NCI-H748 (cell line): ENCODE results near the gene RPL29.

Experiments
- DNase-seq: peaks from one replicate; lab custom pipeline; 2025; ENCODE audit not compliant: unreplicated experiment; lab: John Stamatoyannopoulos, UW

Gene RPL29

DNA sequence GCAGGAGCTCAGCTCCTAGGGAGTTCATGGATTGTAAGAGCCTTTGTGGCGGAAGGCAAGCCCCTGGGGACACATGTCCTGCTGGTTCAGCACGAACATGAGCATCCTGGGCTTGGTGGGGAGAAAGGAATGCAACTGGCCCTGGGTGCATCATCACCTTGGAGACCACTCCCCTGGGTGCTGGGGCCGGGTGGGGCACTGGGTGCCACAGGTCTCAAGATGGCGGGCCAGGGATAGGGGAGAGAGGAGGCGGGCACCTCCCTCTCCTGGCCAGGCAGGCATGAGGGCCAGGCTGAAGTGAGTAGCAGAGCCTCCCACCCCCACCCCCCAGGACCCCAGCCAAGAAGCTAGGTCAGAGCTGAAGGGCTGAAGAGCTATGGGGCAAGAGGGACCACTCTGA lies 29.2 kb downstream of the RPL29 start:
- DNase-seq = no peak

DNA sequence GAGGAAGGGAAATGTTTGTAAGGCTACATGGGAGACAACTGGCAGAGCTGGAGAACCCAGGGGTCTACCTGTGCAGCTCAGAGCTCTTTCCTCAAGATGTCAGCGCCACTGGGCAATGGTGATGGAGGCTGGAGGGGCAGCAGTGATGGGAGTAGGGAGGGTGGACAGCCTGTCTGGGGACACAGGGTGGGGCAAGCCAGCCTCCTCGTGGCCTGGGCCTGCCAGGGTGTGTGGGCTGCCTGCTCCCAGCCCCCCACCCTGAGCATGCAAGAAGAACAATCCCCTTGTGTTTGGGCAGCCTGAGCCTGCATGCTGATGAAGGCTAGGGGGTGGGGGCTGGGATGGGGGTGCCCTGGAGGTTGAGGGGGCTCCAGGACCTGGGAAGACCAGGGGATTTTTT lies 29.7 kb downstream of the RPL29 start:
- no peak for DNase-seq

DNA sequence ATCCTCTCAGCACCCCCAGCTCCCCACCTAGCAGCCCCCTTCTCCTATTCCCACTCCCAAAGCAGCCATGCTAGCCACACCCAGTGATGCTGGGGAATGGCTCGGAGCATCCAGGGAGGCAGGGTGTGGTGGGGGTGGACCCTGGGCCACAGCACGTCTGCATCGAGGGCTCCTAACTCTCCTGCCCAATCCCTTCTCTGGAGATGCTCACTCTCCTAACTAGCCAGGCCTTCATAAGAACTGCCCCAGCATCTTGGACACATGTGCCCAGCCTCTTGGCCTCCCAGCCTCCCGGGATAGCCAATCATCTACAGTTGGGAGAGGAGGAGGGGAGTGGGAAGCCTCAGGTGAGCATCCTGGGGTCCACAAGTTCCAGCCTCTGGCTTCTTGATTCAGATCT lies 31.2 kb downstream of the RPL29 start:
- peak; percentile 27 for DNase-seq

DNA sequence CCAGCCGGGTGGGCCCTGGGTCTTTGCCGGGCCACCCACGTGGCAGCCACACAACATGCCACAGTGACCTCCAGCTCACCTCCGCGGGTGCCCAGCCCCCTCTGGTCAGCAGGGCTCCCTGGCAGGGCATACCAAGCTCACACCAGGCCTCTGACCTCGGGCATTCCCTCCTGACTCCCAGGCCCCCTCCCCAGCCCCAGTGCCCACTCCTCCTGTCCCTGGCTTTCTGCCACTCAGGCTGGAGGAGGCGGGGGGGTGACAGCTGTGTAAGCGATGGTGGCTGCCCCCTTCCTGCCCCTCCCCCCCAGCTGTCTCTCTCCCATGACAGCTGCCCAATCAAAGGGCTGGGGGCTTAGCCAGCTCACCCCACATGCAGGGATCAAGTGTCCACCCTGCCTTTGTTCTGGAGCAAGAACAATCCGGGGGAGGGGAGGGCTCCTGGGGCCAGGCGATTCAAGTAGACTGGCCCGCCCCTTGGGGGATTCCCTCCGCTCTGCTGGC lies 31.7 kb downstream of the RPL29 start:
- DNase-seq = peak; percentile 57

- DNase-seq = no peak
Observed at GRCh38 chr3:51962854-51963530, 32.7 kb downstream of the RPL29 start.

- no peak for DNase-seq
Observed at GRCh38 chr3:51961602-51962569, 33.8 kb downstream of the RPL29 start.

DNA sequence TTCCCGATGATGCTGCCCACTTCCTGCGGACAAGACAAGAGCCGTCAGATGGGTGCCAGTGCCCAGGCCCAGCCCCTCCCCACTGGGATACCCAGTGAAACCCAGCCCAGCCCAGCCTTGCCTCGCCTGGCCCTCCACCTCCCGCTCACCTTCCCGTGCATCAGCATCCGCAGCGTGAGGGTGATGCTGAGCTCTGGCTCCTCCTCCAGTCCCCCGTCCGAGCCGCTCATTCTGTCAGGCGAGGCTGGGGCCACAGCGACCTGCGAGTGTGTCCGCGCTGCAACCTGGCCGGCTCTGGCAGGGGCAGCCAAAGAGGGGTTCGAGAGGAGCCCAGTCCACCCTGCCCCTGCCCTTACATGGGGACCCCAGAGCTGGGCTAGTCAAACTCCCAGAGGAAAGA lies 34.7 kb downstream of the RPL29 start:
- DNase-seq = no peak

- no peak for DNase-seq
Observed at GRCh38 chr3:51960386-51960785, 35.3 kb downstream of the RPL29 start.

DNA sequence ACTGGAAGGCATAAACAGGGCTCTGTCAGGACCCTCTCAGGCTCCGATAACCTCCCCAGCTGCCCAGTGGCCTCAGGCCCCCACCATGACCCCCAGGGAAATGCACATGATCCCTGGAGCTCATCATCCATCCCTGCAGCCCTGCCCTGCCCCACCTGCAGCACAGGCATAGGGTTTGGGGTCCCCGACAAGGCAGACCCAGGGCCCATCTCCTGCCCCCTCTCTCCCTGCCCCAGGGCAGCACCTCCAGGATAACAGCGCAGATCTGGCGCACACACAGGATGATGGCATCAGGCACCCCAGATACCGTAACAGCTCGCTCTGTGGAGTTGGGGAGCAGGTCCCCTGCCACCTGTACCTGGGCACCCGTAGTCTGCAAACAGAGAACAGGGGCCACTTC lies 36.0 kb downstream of the RPL29 start:
- no peak for DNase-seq

DNA sequence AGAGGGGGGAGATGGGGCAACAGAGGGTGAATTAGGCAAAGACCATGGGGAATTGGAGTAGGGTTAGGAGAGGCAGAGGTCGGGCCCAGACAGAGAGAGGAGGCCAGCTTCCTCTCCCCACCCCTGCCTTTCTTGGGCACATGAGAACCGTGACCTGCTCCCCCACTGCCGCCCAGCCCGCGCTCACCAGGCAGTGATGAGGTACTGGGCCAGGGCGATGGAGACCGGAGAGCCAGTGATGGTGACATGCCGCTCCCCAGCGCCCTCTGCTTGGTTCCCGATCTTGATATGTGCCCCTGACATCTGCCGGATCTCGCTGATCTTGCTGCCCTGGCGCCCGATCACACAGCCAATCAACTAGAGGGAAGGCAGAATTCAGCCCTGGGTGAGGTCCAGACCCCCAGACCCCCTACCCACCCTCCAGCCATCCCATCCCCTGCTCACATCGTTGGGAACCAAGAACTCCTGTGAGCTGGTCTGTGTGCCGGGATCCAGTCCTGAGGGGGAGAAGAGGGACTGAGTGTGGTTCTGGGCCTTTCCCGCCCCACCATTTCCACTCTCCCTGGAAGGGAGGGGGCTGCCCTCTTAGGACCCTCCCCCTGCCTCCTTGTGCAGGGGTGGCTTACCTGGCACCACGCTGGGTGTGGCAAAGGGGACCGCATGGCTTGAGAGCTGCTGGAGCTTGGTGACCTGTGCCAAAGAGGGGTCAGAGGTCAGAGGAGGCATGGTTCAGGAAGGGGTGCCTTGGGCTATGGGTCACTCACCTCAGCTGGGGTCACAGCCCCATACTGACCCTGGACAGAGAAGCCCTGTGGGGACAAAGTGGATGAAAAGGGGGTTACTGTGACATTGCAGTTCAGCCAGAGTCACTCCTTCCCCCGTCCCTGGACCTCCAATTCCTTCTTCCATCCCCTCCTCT lies 36.8 kb downstream of the RPL29 start:
- DNase-seq = no peak

GRCh38 chr3:51957520-51958205 lies 38.0 kb downstream of the RPL29 start:
- no peak for DNase-seq

DNA sequence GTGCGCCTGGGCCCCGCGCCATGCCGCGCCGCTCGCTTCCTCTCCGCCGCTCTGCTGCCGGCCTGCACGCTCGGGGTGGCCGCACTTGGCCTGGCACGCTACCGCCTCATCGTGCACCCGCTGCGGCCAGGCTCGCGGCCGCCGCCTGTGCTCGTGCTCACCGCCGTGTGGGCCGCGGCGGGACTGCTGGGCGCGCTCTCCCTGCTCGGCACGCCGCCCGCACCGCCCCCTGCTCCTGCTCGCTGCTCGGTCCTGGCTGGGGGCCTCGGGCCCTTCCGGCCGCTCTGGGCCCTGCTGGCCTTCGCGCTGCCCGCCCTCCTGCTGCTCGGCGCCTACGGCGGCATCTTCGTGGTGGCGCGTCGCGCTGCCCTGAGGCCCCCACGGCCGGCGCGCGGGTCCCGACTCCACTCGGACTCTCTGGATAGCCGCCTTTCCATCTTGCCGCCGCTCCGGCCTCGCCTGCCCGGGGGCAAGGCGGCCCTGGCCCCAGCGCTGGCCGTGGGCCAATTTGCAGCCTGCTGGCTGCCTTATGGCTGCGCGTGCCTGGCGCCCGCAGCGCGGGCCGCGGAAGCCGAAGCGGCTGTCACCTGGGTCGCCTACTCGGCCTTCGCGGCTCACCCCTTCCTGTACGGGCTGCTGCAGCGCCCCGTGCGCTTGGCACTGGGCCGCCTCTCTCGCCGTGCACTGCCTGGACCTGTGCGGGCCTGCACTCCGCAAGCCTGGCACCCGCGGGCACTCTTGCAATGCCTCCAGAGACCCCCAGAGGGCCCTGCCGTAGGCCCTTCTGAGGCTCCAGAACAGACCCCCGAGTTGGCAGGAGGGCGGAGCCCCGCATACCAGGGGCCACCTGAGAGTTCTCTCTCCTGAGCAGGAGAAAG lies 39.6 kb downstream of the RPL29 start:
- peak; percentile 66 for DNase-seq

- peak; percentile 66 for DNase-seq
Observed at GRCh38 chr3:51955175-51955892, 40.4 kb downstream of the RPL29 start, which contains the start of gene GPR62. Gene GPR62, plus strand, starts transcription at chr3:51955381. Its CDS starts 272 bp downstream, at chr3:51955653.

DNA sequence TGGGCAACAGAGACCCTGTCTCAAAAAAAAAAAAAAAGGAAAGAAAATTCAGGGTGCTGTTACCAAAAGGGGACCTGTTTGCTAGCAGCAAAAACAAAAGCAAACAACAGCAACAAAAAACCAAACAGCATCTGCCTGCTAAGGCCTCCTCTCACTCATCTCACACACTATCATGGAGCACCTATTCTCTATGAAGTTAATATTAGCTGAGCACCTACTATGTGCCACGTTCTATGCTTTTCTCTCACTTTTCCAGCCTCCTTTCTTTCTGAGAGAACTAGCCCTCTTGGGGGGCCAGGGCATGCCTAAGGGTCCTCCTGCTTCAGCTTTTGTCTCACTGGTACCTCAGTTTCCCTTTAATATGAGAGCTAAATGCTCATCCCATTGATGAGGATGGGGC lies 41.0 kb downstream of the RPL29 start:
- DNase-seq = no peak

DNA sequence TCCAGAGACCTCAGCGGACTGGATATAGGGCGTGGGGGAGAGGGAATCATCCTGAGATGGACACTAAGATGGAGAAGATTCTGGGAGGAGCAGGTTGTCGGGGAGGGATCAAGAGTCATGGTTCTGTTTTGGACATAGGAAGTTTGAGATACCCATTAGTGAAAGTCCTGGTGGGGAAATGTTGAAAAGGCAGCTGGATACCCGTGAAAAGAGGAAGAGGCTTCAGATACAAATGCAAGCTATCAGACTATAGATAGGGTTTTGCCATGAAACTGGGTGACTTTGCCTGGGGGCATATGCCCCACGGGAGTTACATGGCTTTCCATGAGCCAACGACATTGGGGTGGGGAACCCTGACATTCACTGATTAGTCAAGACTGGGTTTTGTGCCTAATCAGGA lies 41.6 kb downstream of the RPL29 start:
- no peak for DNase-seq

DNA sequence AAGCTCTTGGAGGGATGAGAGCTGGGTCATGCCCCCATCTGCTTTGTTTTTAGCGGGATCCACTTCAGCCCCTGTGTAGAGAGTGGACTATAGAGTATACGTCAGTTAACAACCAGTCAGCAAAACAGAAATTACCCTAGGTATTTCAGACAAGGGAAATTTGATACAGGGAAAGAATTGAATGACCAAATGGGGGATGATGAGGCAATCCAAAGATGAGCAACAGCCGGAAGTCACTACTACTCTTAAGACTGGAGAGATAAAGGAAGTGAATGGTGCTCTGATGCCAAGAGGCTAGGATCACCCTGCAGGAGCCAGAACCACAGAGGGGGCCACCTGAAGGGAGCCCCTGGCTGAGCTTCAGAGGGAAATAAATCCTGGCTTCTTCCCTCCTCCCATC lies 42.2 kb downstream of the RPL29 start:
- DNase-seq = peak; percentile 42

GRCh38 chr3:51950899-51951298 lies 44.8 kb downstream of the RPL29 start:
- DNase-seq = no peak

DNA sequence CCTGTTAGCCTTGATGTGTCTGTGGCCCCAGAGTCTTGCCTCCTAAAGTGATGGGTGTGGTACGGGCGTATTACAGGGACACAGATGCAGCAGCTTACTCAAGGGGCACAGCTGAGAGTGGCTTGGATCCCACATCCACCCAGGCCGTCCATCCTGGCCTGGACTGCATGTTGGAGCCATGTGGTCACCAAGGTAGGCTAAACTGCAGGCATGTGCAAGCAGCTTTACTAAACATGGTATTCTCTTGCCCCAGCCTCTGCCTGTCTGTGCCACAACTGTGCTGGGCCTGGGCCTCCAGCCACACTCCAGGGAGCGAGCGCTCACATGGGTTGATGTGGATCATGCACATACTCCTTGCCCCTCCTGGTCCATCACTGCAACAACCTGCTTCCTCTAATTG lies 46.6 kb downstream of the RPL29 start:
- DNase-seq = no peak
